Inferior parietal cortex (tissue), 1 donor: ENCODE measurements around the gene ATXN2L.
A peak's percentile ranks its signal among the peaks of the same experiment; 100 is the strongest.
"Not testable (repeated sequence)": the region's sequence is repeated elsewhere in the genome, so short reads cannot be mapped to it uniquely, and the experiment has no call there.

Experiments
- DNase-seq: peaks from one replicate; pipeline ENCODE4 v3.0.0-alpha.2; 2016; ENCODE audit errors: extremely low spot score

ATXN2L gene

DNA sequence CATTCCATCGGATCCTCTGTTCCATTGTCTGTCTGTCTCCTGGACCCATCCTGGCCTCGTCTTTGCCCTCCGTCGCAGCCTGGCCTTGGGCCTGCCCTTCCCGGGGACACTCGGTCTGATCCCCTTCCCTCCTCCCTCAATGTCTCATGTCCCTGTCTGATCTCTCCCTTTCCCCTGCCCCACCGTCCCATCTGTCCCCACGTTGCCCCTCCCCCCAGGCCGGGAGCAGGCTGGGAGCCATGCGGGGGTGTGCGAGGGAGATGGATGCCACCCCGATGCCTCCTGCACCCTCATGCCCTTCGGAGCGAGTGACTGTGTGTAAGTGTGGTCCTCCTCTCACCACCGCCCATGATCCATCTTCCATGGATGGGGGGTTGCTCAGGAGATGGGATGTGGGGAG lies 50.2 kb downstream of the ATXN2L start:
- no peak for DNase-seq

DNA sequence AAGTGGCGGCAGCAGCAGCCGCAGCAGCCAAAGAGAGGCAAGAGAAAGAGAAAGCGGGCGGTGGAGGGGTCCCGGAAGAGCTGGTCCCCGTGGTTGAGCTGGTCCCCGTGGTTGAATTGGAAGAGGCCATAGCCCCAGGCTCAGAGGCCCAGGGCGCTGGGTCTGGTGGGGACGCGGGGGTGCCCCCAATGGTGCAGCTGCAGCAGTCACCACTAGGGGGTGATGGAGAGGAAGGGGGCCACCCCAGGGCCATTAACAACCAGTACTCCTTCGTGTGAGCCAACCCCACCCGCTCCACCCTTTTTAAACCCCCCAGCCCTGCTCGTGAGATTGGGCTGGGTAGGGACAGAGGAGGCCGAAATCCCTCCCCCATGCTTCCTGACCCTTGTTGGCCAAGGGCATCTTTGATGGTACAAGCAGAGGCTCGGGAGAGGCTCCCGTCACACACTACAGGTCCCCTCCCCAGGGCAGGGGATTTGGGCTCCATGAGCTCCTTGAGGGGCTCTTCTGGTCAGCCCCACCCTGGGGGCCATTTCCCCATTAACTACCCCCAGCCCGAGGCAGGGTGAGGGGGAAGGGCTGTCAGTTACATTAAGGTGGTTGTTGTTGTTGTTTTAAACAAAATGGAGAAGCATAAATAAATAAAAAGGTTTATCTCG lies 50.9 kb downstream of the ATXN2L start:
- no peak for DNase-seq

DNA sequence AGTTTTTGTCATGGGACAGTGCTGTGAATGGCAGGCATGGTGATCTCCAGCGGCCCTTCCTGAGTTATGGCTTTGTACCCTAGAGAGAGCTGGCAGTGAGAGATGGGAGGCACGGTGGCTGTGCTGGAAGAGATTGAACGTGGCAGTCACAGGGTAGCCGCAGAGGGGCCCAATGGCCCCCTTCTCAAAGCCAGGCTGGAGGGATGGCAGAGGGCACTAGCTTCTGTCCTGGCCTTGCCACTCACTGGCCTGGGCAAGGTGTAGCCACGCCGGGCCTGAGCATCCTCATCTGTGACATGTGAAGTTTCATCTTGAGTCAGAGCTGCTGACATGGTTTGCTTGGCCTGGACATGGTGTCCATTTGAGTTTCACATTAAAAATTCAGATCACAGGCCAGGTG lies 51.6 kb downstream of the ATXN2L start:
- no peak for DNase-seq

DNA sequence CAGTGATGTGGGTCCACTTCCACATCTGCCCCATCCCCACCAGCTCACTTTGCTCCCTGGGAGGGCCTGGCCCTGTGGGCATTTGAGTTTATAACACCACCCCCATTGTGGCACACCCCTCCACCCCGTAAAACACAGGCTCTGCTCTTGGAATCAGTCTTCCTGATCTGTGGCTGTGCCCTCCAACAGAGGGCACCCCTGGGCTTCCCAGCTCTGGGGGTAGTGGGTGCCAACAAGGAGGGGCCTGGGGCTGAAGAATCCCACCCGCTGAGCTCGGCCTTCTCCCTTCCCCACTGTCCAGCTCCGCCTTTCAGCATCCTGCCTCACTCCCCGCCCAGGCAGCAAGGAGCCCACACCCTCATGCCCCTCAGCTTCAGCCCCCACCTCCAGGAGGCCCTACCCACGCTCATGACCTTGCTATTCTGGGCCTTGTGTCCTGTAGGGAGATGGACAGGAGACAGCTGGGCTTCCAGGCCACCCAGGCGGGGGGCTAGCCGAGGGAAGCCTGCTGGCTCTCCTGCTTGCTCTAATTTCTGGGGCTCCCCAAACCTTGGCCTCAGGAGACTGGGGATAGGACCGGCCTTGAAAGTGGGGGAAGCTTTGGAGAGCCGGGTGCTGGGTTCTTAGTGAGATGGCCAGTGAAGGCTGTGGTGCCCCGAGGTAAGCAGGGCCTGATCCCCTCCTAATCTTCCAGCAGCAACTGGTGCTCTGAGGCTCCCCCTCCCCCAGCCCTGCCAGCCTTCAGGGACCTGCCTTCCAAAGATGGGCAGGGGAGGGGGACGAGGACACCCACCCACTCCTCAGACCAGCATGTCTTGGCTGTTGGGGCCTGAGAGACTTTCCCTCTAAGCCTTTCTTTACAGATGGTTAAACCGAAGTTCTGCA lies 52.6 kb downstream of the ATXN2L start:
- DNase-seq = no peak

DNA sequence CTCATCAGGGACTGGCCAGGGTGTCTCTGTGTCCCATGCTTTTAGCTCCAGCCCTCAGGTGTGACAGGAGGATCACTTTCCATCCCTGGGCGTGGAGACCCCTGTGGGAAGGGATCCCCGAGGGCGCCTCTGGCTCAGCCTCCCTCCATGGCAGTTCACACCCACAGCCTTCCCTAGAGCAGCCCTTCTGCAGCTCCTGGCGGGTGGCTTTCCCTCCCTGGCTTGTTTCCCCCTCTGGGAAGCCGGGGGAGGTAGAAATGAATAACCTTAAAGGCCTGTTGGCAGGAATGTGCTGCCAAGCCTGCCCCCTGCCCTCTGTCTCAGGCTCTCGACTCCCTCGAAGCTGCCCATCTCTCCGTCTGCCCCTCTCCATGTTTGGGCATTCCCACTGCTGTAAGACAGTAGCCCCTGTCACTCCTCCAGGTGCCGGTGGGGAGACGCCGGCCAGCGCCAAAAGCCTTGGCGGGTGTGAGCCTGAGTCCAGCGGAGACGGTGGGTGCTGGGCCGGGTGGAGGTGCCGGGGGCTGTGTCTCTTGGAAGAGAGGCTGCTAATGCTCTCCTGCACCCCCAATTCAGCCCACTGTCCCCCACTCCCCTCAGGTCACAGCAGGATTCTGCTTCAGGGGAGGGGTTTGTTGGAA lies 53.3 kb downstream of the ATXN2L start:
- DNase-seq = no peak

DNA sequence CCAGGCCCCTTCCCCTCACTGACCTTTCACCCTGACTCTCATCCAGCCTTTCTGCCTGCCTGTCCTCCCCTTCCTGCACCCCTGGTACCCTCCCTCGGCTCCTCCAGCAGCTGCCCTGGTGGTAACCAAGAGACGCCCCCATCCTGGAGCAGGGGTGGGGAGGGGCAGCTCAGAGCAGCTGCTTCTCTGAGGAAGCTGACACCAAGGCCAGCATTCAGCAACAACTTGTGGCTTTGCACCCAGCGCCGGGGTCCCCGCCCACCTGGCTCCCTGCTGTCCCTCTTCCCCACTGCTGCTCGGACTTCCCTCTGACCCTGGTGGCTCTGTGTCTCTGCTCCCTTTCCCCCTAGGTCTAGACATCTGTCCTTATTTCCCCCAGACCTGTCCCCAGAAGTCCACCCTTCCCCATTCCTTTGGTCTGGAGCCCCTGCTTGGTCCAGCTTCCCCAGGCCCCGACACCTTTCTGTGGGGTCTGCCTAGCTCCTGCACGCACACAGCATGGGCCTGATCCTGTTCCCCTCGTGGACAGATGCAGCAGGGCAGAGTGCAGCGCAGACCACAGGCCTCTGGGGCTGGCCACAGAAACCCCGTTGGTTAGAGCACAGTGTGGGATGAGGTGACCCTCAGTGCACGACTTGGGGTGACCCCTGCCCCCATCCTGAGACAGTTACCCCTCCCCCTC lies 54.3 kb downstream of the ATXN2L start:
- DNase-seq = no peak

DNA sequence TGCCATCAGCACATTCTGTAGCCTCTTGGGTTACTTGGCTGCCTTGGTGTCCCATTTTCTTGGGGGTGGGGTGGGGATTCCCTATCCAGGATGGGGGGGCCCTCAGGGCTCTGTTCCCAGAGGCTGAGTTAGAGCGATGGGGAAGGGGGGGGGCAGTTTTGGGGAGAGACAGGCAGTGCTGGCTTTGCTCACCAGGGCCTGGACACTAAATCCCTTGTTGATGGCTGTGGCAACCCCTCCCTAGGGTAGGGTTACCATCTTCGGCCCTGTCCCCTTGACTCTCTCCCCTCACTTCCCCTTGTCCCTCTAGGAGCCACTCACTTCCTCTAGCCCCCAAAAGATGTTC lies 54.8 kb downstream of the ATXN2L start:
- DNase-seq = no peak

DNA sequence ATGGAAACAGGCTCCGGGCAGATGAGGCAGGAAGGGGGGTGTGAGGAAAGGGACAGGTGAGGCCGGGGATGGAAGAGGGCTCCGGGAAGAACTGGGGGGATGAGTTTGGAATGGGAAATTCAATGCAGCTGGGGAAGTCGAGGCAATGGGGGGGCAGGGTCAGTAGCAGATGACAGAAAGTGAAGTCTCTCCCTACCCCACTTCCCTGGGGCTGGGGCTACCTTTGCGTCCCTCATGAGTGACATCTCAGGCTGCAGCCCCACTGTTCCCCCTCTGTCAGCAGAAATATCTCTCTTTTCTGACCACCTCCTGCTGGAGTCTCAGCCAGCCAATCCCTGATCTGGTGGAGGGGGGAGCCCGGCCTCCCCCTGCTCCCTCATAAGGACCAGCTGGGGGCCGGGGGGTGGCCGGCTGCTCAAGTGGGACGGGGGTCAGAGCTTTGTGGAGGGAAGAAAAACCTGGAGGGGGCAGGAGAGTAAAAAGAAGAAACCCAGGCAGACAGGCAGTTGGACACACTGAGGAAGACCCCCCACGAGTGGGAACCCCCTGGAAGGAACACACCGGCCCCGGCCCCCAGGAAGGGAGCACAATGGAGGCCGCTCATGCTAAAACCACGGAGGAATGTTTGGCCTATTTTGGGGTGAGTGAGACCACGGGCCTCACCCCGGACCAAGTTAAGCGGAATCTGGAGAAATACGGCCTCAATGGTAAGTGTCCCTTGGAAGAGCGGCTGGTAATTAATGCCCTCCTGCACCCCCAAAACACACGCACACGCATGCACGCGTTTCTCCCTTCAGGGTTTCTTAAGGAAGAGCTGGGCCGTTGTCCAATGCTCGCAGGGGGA lies 55.5 kb downstream of the ATXN2L start, which contains the start of gene ATP2A1:
Gene ATP2A1 (plus strand): TSS at position 406 of the 844 bp plus-strand sequence. CDS start 184 bp downstream, at position 590.
- no peak for DNase-seq

DNA sequence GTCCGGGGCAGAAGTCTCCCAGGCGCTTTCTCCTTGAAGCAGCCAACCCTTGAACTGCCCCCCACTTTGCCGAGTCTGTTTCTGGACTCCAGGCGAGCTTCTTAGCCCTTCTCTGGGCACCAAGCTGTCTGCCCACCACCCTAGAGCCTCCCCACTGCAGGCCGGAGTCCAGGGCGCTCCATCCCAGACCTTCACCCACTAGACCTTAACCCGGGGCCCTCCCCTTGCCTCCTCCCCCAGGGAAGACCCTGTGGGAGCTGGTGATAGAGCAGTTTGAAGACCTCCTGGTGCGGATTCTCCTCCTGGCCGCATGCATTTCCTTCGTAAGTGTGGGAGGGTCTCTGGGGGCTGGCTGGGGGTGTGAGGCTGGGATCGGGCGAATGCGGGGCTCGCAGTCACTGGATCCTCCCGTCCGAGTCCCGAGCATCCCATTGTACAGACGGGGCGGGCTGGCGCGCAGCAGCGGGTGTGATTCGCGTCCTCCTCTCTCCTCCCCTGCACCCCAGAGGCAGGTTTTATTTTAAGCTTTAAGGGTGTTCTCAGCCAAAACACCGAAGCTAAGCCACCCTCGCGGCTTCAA lies 56.6 kb downstream of the ATXN2L start:
- DNase-seq = no peak

DNA sequence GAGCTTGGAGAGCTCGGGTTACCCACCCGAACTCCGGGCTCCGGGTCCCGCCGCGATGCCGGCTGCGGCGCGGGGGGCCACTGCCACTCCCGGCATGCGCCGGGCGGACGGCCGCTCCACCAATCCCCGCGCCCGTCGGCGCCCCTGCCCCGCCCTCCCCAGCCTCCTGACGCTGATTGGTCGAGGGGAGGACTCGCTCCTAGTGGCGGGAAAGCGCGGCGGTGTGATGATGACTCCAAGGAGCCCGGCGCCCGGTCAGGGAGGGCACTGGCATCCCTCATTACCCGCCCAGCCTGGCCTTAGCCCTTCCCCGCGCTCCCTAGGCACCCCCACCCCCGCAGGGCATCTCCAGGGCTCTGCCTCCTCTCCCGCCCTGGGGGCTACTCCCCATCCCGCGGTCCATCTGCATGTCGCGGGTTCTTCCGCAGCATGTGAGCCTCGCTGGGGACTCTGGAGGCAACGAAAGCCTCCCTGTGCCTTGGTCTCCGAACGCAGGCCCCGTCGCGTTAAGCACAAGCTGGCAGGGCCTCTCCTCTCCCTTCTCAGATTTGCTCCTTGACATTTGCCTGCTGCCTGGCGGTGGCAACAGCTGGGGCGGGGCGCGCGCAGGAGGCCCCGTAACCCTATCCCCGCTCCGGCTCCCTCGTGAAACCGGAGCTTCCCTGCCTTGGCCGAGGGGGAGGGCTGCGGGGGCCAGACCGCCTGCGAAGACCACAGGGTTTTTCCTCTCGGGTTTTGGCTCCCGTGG lies 57.2 kb downstream of the ATXN2L start:
- peak; percentile 83 for DNase-seq

DNA sequence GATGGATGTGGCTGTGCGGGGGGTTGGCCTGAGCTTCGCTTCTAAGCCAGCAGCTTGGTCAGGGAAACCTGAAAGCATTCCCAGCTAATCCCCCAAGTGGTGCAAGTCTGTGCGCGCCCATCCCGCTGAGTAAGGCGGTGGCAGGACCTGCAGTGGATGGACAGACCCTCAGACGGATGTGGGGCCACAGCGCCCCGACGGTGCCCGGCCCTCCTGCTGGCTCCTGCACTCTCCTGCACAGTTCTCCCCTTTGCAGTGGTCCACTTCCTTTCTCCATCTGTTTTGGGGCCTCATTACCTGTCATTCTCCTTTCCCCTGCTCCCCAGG lies 57.8 kb downstream of the ATXN2L start:
- no peak for DNase-seq

DNA sequence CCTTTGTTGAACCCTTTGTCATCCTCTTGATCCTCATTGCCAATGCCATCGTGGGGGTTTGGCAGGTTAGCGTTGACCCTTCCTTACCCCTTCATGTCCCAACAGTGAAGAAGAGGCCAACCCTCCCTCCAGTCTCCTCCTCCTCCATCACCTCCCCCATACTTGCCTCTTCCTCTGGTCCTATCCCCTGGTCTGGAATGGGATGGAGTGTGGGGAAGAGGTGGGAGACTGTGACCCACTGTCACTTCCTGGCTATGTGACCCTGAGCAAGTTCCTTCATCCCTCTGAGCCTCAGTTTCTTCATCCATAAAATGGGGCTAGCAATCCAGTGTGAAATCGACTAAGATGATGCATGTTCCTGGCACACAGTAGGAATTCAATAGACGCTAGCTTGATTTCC lies 58.2 kb downstream of the ATXN2L start:
- no peak for DNase-seq

DNA sequence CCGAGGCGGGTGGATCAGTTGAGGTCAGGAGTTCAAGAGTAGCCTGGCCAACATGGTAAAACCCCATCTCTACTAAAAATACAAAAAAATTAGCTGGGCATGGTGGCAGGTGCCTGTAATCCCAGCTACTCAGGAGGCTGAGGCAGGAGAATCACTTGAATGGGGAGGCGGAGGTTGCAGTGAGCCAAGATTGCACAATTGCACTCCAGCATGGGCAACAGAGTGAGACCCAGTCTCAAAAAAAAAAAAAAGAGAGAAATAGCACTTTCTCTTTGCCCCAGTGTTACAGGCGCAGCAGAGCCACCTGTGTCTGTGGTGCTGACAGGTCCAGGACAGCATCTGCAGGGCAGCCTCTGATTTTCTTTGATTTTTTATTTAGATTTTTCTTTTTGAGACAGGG lies 58.8 kb downstream of the ATXN2L start:
- DNase-seq = not testable (repeated sequence)

DNA sequence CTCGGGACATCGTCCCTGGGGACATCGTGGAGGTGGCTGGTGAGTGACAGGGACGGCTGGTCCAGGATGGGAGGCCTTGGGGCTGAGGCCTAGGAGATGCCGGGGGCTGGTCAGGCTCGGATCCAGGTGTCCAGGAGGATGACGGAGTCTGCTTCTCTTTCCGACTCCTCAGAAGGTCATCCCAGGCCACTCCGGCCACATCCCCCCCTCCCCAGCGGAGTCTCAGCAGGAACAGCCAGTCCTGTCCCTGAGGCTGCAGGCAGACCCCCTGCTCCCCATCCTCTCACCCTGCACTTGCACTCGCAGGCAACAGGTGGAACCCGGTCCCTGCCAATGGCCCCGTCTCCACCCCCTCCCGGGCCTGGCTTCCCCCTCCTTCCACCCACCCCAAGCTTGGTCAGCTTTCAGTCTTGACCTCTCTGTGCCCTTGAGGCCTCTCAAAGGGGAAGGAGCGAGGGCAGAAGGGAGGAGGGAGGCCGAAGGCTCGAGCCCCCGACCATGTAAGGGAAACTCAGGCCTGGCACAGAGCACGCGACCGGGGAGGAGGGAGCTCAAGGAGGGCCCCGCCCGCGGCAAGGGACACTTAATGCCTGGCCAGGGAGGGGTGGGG lies 59.9 kb downstream of the ATXN2L start:
- DNase-seq = no peak

DNA sequence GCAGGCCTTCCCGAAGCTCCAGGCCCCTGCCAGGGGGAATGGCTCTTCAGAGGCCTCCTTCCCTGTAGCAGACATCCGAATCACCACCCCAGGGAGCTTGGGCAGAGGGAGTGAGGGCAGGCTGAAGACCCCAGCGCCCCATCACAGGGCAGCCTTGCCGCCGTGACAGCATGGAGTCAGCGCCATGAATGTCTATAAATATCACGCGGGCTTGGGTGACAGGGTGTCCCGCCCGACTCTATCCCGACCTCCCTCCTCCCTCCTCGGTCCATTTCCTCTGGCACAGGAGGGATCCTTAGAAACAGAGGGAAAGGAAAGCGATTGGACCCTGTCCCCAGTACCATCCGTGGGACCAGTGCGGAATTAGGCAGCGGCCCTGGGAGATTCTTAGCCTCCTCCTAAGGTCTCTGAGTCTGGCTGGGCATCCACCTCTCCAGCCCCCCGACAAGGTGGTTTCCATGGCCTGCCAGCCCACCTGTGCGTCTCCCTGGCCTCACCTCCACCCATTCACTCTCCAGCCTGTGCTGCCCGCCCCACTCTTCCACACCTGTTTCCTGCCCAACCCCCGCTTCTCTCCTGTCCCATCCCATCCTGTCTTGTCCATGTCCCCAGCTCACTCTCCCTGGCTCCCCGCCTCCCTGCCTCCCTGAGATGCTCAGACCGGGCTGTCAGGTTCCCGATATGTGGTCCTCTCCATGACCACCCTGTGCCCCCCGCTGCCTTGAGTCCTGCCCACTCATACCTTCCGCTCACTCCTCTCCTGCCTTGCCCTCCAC lies 60.6 kb downstream of the ATXN2L start:
- no peak for DNase-seq

DNA sequence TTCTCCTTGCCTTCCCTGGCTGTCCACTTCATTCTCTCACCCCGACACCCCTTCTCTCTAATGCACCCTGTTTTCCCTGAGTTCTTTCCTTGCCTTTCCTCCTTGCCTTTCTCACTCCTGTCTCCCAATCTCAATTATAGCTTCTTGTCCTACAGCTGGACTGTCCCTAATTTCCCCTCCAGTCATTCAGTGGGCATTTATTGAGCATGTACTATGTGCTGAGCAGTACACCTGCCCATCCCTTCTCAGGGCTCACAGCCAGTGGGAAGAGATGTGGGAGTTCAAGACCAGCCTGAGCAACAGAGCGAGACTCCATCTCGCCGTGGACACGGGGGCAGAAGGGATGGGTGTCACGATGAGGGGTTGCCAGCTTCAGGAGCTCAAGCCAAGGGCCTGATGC lies 61.2 kb downstream of the ATXN2L start:
- DNase-seq = no peak
